ENCODE measurements around the gene ZNF524. TPM values are rescaled to one million over a fixed set of nuclear protein-coding genes. Genes with fewer than 3 reads are reported as not detected.

Gene ZNF524
- total RNA-seq, 1 experiment from 2014 or later, result 5.5 TPM

- TF ChIP-seq GRHL2 (CRISPR knock-in tag; IDR thresholded peaks at IDR 0.05; ENCODE audit: insufficient replicate concordance, severe bottlenecking), result no peak
Measured at GRCh38 chr19:55650126-55650557, 50.1 kb downstream of the ZNF524 start (continued).

GRCh38 chr19:55650602-55651230 lies 50.6 kb downstream of the ZNF524 start:
- H3K4me3 Mint-ChIP-seq, result peak overlapping the region; percentile 18; the same call in 1 of the 2 replicates
- TF ChIP-seq IRF2 (CRISPR knock-in tag; IDR thresholded peaks at IDR 0.05; ENCODE audit: borderline replicate concordance, low read depth), result no peak
- TF ChIP-seq ZNF425 (CRISPR knock-in tag; conservative IDR thresholded peaks at IDR 0.05), result no peak
- ChIA-PET CTCF (interaction anchor here (0.8 to 4.6 kb wide), 2 partner anchors 18 to 21 kb away, joined by 3 to 25 read pairs; no protein-coding TSS in a partner anchor), POLR2A (no interaction called here)
- DNase-seq (ENCODE audit: low spot score) (no peak), ATAC-seq (no peak)
- H3K4me1 Mint-ChIP-seq, result peaks cover 16% of the 10 kb centered on the region
- H3K36me3 Mint-ChIP-seq, result peaks cover 11% of the 10 kb centered on the region
- no peaks in the 10 kb centered on the region for H3K9me3 Mint-ChIP-seq
- H3K27me3 Mint-ChIP-seq (ENCODE audit: low read depth), result peaks cover 3% of the 10 kb centered on the region; the same call in 1 of the 2 replicates
- no peak overlapping the region; the same call in 1 of the 2 replicates for H3K27ac Mint-ChIP-seq

- Mint-ChIP-seq H3K4me1 (peaks cover 21% of the 10 kb centered on the region), H3K9me3 (no peaks in the 10 kb centered on the region), H3K4me3 (peak overlapping the region; percentile 18; the same call in 1 of the 2 replicates), H3K27ac (no peak overlapping the region), H3K27me3 (ENCODE audit: low read depth) (peaks cover 3% of the 10 kb centered on the region; the same call in 1 of the 2 replicates), H3K36me3 (peaks cover 15% of the 10 kb centered on the region)
- no peak for DNase-seq (ENCODE audit: low spot score)
- ChIA-PET CTCF (interaction anchor here (2.2 kb wide), 1 partner anchor 20 kb away, joined by 33 read pairs; no protein-coding TSS in a partner anchor), POLR2A (no interaction called here)
- no peak for ATAC-seq
- TF ChIP-seq GABPB1 (CRISPR knock-in tag; IDR thresholded peaks at IDR 0.05), result no peak
- no peak for TF ChIP-seq RELA (CRISPR knock-in tag; IDR thresholded peaks at IDR 0.05; ENCODE audit: borderline replicate concordance)
- TF ChIP-seq ZNF138 (CRISPR knock-in tag; conservative IDR thresholded peaks at IDR 0.05), result no peak
- no peak for TF ChIP-seq FOXK1 (CRISPR knock-in tag; IDR thresholded peaks at IDR 0.05)
- no peak for TF ChIP-seq ZNF219 (CRISPR knock-in tag; IDR thresholded peaks at IDR 0.05; ENCODE audit: borderline replicate concordance)
- no peak for TF ChIP-seq ELF4 (CRISPR knock-in tag; IDR thresholded peaks at IDR 0.05; ENCODE audit: low read depth)
- TF ChIP-seq E2F1 (CRISPR knock-in tag; IDR thresholded peaks at IDR 0.05), result no peak
- no peak for TF ChIP-seq EMX1 (CRISPR knock-in tag; IDR thresholded peaks at IDR 0.05)
- no peak for TF ChIP-seq ARID4B (CRISPR knock-in tag; IDR thresholded peaks at IDR 0.05; ENCODE audit: borderline replicate concordance)
- TF ChIP-seq ATF2 (CRISPR knock-in tag; IDR thresholded peaks at IDR 0.05; ENCODE audit: borderline replicate concordance, low read depth), result no peak
- TF ChIP-seq TP53 (CRISPR knock-in tag; IDR thresholded peaks at IDR 0.05), result no peak
- TF ChIP-seq FOXP1 (CRISPR knock-in tag; IDR thresholded peaks at IDR 0.05; ENCODE audit: borderline replicate concordance), result no peak
- no peak for TF ChIP-seq NR3C1 (CRISPR knock-in tag; conservative IDR thresholded peaks at IDR 0.05; ENCODE audit: low read depth)
- TF ChIP-seq ZNF121 (CRISPR knock-in tag; IDR thresholded peaks at IDR 0.05), result no peak
- TF ChIP-seq CBFB (CRISPR knock-in tag; IDR thresholded peaks at IDR 0.05; ENCODE audit: low read depth), result no peak
- TF ChIP-seq ZNF671 (CRISPR knock-in tag; IDR thresholded peaks at IDR 0.05), result no peak
- TF ChIP-seq CDX4 (CRISPR knock-in tag; IDR thresholded peaks at IDR 0.05; ENCODE audit: borderline replicate concordance), result no peak
- TF ChIP-seq USF2 (CRISPR knock-in tag; IDR thresholded peaks at IDR 0.05), result no peak
- TF ChIP-seq ZNF232 (CRISPR knock-in tag; IDR thresholded peaks at IDR 0.05), result no peak
Measured at GRCh38 chr19:55651236-55651635, 51.1 kb downstream of the ZNF524 start.

Measured in WTC11 (cell line).